ENCODE results near the gene NPAS3.

- TF ChIP-seq POU5F1 (IDR thresholded peaks at IDR 0.05; ENCODE audit: low read depth, low read length) (no peak), USF2 (IDR thresholded peaks at IDR 0.05; ENCODE audit: low read length) (no peak), SIN3A (conservative IDR thresholded peaks at IDR 0.05 in 1 of 2, IDR thresholded peaks at IDR 0.05 in 1 of 2; ENCODE audit: low read depth in 1 of 2, low read length in 2 of 2) (no peak), EP300 (IDR thresholded peaks at IDR 0.05; ENCODE audit: borderline replicate concordance in 1 of 2, low read depth in 2 of 2, low read length in 2 of 2) (no peak), RXRA (IDR thresholded peaks at IDR 0.05; ENCODE audit: insufficient read depth, low read depth, low read length) (no peak), MAX (IDR thresholded peaks at IDR 0.05) (no peak), YY1 (IDR thresholded peaks at IDR 0.05; ENCODE audit: low read depth, low read length) (no peak), HDAC6 (IDR thresholded peaks at IDR 0.05; ENCODE audit: low read depth, low read length) (no peak), PHF8 (conservative IDR thresholded peaks at IDR 0.05; ENCODE audit: low read depth, low read length) (no peak), CHD2 (IDR thresholded peaks at IDR 0.05; ENCODE audit: low read length) (no peak), POLR2A (IDR thresholded peaks at IDR 0.05; ENCODE audit: control extremely low read depth in 1 of 2, low read depth in 2 of 2, low read length in 2 of 2) (no peak)
- TF ChIP-seq, protein P1, sequence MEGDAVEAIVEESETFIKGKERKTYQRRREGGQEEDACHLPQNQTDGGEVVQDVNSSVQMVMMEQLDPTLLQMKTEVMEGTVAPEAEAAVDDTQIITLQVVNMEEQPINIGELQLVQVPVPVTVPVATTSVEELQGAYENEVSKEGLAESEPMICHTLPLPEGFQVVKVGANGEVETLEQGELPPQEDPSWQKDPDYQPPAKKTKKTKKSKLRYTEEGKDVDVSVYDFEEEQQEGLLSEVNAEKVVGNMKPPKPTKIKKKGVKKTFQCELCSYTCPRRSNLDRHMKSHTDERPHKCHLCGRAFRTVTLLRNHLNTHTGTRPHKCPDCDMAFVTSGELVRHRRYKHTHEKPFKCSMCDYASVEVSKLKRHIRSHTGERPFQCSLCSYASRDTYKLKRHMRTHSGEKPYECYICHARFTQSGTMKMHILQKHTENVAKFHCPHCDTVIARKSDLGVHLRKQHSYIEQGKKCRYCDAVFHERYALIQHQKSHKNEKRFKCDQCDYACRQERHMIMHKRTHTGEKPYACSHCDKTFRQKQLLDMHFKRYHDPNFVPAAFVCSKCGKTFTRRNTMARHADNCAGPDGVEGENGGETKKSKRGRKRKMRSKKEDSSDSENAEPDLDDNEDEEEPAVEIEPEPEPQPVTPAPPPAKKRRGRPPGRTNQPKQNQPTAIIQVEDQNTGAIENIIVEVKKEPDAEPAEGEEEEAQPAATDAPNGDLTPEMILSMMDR (IDR thresholded peaks at IDR 0.05; ENCODE audit: control extremely low read depth in 1 of 3, insufficient read depth in 1 of 3, low read depth in 1 of 3, low read length in 3 of 3): no peak
- TF ChIP-seq, protein P2, sequence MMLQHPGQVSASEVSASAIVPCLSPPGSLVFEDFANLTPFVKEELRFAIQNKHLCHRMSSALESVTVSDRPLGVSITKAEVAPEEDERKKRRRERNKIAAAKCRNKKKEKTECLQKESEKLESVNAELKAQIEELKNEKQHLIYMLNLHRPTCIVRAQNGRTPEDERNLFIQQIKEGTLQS (IDR thresholded peaks at IDR 0.05; ENCODE audit: insufficient read depth, low read depth, low read length): no peak
Measured at GRCh38 chr14:33414041-33414440, 475.4 kb downstream of the NPAS3 start.

Measured in H1 (cell line).